GM18520 (cell line): Measurements from ENCODE around the gene FGFR4.

Experiments
- ATAC-seq: cut with Tn5 transposase; IDR thresholded peaks from one replicate; pipeline ENCODE4 v1.9.1; 2021; ENCODE audit not compliant: unreplicated experiment

The FGFR4 gene

DNA sequence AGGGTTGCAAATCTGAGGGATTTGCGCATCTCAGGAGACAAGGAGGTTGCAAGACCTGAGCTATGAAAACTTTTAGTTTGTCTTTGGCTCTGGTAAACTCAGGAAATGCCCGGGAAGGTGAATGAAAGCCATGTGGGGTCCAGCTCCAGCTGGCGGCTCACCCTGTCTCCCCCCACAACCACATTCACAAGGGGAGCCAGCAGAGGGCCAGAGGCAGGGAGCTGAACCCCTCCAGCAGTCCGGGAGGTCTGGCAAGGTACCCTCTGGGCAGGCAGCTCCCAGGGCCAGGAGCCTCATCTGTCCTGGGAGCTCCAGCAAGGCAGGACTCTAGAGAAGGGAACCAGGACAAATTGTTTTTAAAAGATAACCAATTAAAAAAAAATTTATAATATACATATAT is 2.5 kb upstream of the FGFR4 start:
- no peak for ATAC-seq

DNA sequence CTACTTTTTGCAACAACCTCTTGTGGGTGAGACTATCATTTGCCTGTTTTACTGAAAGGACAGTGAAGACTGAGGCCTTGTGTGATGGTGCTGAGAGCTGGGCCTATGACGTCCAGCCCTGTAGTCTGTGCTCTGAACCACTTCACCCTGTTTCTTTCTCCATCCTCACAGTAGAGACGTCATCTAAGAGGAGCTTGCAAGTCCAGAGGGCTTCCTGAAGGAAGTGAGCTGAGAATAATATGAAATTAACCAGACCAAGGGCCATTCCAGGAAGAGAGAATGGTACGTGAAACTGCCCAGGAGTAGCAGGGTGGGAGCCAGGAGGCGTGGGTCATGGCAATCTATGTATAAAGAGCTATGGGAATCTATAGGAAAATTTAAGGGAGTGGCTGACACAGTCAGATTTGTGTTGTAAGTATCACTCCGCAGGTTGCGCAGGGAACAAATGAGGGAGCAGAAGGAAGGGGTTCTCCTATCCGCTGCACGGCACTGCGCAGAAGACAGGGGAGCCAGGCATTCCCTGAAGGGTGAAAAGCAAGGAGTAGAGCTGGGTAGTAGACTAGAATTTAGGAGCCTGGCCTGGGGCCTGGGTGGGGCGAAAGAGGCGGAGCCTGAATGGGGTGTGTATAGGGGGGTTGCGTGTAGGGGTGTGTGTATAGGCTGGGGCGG is 596 bp upstream of the FGFR4 start:
- no peak for ATAC-seq

DNA sequence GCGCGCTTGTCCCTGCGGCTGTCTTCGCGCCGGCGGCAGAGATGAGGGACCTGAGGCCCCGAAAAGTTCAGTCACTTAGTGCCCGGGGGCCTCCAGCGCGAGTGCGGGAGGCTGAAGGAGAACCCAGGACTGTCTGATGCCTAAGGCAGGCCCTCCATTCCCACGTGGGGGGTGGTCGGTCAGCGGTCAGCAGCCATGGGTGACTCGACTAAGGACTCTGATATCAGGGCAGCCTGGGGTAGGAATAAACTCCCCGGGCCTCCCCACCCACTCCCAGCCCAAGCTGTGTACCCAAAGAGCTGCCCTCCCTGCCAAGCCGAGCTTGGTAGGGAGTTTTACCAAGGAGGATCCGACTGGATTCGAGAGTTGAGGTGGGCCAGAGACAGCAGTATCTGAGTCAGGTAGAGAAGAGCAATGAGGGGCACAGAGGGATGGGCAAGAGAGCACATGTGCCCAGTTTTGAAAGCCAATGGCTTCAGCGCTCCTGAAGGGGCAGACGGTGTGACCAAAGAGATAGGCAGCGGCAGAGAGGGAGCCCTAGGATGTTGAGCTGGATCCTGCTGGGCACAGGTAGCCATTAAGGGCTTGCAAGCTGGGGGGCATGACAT is 787 bp downstream of the FGFR4 start:
- ATAC-seq, result no peak

DNA sequence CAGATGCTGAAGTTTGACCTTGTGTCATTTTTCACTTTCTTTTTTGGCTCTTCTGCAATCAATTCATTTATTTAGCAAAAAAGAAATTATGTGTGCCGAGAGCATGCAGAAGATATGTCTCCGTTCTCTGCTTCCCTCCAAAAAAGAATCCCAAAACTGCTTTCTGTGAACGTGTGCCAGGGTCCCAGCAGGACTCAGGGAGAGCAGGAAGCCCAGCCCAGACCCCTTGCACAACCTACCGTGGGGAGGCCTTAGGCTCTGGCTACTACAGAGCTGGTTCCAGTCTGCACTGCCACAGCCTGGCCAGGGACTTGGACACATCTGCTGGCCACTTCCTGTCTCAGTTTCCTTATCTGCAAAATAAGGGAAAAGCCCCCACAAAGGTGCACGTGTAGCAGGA is 2.4 kb downstream of the FGFR4 start:
- ATAC-seq, result no peak

DNA sequence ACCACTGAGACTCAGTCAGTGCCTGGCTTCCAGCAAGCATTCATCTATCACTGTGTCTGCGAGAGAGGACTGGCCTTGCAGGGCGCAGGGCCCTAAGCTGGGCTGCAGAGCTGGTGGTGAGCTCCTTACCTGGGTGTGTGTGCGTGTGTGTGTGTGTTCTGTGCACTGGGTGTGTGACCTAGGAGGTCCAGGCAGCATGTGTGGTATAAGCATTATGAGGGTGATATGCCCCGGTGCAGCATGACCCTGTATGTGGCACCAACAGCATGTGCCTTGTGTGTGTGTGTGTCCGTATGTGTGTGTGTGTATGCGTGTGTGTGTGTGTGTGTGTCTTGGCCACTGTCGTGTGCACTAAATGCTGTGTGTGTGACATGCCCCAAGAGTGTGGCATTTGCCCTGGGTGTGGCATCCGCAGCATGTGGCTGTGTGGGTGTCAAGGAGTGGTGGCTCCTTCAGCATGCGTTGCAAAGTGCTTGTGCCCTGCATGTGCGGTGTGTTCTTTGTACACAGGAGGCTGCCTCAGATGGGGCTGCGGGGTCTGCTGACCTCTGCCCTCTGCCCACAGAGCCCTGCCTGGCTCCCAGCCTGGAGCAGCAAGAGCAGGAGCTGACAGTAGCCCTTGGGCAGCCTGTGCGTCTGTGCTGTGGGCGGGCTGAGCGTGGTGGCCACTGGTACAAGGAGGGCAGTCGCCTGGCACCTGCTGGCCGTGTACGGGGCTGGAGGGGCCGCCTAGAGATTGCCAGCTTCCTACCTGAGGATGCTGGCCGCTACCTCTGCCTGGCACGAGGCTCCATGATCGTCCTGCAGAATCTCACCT is 3.3 kb downstream of the FGFR4 start:
- ATAC-seq, result no peak

DNA sequence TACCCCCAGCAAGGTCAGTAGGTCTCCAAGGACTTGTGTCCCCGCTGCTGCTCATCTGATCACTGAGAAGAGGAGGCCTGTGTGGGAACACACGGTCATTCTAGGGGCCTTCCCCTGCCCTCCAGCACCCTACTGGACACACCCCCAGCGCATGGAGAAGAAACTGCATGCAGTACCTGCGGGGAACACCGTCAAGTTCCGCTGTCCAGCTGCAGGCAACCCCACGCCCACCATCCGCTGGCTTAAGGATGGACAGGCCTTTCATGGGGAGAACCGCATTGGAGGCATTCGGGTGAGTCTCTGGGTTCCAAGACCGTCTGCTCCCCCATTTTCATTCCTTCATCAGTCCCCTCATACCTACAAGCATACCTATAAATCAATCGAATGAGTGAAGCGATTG is 4.1 kb downstream of the FGFR4 start:
- no peak for ATAC-seq

DNA sequence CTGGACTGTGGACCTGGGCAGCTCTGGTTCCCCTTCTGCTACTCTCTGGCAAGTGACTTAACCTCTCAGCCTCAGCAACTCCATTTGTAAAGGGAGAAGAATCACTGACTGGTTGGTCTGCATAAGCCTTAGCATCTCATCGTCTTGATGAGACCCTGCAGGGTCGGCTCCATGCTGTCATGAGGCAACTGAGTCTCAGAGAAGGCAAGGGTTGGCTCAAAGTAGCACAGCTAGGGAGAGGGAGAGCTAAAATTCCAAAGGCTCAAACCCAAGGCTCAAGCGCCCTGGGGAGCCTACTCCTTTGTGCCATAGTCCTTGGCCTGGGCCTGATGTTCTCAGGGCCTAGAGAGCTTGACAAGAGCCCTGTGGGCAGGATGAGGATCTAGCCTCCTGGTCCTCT is 4.5 kb downstream of the FGFR4 start:
- no peak for ATAC-seq

DNA sequence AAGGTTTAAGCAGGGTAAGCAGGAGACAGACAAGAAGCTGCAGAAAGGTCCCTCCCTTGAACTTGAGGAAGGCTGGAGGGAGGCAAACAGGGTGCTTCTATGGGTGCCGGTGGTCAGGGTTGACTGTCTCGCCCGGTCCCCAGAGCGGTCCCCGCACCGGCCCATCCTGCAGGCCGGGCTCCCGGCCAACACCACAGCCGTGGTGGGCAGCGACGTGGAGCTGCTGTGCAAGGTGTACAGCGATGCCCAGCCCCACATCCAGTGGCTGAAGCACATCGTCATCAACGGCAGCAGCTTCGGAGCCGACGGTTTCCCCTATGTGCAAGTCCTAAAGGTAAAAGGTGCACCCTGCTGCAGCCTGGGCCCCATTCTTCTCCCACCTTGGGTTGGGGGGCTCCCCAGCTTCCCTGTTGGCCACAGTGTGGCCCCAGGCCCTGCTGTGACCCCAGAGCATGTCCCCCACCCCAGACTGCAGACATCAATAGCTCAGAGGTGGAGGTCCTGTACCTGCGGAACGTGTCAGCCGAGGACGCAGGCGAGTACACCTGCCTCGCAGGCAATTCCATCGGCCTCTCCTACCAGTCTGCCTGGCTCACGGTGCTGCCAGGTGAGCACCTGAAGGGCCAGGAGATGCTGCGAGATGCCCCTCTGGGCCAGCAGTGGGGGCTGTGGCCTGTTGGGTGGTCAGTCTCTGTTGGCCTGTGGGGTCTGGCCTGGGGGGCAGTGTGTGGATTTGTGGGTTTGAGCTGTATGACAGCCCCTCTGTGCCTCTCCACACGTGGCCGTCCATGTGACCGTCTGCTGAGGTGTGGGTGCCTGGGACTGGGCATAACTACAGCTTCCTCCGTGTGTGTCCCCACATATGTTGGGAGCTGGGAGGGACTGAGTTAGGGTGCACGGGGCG is 5.7 kb downstream of the FGFR4 start:
- ATAC-seq, result no peak

DNA sequence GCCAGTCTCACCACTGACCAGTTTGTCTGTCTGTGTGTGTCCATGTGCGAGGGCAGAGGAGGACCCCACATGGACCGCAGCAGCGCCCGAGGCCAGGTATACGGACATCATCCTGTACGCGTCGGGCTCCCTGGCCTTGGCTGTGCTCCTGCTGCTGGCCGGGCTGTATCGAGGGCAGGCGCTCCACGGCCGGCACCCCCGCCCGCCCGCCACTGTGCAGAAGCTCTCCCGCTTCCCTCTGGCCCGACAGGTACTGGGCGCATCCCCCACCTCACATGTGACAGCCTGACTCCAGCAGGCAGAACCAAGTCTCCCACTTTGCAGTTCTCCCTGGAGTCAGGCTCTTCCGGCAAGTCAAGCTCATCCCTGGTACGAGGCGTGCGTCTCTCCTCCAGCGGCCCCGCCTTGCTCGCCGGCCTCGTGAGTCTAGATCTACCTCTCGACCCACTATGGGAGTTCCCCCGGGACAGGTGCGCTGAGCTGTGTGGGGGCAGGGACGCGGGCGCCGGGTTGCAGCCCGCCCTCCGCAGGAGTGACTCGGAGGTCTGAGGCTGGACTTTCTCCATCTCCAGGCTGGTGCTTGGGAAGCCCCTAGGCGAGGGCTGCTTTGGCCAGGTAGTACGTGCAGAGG is 6.5 kb downstream of the FGFR4 start:
- no peak for ATAC-seq

DNA sequence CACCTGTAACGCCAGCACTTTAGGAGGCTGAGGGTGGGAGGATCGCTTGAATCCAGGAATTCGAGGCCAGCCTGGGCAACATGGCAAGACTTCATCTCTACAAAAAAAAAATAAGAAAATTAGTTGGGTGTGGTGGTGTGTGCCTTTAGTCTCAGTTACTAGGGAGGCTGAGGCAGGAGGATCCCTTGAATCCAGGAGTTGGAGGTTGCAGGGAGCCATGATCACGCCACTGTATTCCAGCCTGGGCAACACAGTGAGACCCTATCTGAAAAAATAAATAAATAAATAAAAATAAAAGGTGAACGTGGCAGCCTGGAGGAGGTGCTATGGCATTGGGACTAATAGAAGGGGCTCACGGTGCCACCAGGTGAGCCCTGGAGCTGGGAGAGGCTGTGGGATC is 7.1 kb downstream of the FGFR4 start:
- no peak for ATAC-seq

DNA sequence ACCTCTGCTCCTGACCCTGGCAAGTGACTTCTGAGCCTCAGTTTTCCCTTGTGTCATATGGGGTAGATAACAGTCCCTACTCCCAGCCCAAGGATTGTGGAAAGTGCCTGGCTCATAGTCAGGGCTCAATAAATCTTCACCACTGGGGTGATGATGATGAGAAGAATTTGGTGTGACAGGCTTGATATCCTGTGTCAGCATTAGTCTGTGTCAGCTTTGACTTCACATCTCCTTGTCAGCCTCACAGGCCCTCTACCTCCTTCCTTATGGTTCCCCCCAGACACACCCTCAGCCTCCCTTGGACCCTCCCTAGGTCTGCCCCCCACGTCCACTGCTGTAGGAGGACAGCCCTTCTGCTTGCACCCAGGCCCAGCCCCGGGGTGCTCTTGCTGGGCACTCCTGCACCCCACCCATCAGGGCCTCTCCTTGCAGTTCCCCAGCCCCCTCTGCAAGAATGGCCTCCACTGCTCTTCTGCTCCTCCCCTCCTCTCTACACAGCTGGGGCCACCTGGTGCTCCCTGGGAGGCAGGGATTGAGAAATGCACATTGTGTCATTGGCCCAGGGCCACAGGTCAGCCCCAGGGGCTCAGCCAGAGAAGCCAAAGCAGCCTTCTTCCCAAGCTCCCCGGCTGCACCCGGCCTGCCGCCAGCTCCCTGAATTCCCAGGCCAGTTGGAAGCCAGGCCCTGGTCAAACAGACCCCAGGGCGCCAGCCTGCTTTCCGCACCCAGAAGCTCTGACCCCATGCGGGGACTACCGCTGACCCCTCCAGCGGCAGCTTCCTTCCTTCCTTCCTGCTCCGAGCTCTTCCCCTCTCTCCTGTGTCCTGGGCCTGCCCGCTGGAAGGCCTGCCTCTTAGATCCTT is 7.7 kb downstream of the FGFR4 start:
- ATAC-seq, result no peak

DNA sequence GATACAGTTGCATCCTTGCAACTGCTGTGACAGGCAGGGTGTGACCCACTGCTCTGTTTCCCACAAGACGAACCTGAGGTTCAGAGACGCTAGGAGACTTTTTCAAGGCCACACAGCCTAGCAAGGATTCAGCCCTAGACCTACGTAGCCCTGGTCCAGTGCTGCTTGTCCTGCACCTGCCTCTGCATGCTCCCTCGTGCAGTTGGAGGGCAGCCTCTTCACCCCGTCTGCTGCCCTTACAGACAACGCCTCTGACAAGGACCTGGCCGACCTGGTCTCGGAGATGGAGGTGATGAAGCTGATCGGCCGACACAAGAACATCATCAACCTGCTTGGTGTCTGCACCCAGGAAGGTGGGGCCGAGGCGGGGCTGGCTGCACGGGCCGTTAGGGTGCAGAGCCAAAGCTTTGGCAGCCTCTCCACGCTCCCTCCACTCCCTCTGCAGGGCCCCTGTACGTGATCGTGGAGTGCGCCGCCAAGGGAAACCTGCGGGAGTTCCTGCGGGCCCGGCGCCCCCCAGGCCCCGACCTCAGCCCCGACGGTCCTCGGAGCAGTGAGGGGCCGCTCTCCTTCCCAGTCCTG is 8.5 kb downstream of the FGFR4 start:
- ATAC-seq, result no peak

DNA sequence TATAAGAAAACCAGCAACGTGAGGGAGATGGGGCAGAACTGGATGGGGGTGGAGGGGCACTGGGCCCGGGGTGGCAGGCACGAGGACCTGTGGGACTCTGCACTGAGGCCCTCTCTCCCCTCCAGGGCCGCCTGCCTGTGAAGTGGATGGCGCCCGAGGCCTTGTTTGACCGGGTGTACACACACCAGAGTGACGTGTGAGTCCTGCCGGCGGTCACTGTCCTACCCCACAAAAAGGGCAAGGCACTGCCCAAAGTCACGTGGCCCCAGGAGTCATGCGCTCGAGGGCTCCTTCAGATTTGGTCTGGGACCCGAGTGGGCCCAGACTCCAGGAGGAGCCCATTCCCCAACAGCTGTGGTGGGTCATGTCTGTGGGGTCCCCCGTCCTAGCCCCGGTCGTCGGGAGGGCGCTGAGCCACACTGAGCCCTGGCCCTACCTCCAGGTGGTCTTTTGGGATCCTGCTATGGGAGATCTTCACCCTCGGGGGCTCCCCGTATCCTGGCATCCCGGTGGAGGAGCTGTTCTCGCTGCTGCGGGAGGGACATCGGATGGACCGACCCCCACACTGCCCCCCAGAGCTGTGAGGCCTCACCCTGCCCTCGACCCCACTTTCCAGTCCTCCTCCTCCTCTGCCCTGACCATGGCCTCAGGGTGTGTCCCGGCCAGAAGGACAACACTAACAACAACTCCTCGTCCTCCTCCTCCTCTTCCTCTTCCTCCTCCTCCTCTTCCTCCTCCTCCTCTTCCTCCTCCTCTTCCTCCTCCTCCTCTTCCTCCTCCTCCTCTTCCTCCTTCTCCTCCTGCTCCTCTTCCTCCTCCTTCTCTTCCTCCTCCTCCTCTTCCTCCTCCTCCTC is 9.7 kb downstream of the FGFR4 start:
- no peak for ATAC-seq

DNA sequence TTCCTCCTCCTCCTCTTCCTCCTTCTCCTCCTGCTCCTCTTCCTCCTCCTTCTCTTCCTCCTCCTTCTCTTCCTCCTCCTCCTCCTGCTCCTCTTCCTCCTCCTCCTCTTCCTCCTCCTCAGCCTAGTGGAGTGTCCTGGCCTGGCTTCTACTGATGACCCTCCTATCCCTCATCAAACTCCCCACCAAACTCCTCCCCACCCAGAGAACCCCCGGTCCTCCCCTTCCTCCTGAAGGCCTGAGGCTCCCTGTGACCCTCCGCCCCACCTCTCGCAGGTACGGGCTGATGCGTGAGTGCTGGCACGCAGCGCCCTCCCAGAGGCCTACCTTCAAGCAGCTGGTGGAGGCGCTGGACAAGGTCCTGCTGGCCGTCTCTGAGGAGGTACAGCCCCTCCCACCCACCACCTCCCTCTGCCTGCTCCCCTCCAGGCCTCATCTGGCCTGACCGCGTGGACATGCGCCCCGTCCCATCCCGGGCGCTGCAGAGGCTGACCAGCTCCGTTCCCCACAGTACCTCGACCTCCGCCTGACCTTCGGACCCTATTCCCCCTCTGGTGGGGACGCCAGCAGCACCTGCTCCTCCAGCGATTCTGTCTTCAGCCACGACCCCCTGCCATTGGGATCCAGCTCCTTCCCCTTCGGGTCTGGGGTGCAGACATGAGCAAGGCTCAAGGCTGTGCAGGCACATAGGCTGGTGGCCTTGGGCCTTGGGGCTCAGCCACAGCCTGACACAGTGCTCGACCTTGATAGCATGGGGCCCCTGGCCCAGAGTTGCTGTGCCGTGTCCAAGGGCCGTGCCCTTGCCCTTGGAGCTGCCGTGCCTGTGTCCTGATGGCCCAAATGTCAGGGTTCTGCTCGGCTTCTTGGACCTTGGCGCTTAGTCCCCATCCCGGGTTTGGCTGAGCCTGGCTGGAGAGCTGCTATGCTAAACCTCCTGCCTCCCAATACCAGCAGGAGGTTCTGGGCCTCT is 10.6 kb downstream of the FGFR4 start:
- ATAC-seq, result no peak

DNA sequence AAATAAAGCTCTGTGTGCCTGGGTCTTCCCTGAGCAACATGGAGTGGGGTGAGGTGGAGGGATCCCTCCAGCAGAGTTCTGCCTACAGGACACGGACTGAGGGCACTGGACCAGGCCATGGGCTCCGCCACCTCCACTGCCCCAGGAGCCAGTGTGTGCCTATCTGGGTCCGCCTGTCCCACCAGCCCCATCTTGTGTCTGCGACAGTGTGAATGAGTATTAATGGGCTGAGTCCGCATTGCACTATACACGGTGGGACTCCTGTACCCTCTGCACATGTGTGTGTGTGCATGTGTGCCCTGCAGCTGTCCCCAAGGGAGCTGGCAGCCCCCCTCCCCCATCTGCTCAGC is 11.4 kb downstream of the FGFR4 start:
- no peak for ATAC-seq

DNA sequence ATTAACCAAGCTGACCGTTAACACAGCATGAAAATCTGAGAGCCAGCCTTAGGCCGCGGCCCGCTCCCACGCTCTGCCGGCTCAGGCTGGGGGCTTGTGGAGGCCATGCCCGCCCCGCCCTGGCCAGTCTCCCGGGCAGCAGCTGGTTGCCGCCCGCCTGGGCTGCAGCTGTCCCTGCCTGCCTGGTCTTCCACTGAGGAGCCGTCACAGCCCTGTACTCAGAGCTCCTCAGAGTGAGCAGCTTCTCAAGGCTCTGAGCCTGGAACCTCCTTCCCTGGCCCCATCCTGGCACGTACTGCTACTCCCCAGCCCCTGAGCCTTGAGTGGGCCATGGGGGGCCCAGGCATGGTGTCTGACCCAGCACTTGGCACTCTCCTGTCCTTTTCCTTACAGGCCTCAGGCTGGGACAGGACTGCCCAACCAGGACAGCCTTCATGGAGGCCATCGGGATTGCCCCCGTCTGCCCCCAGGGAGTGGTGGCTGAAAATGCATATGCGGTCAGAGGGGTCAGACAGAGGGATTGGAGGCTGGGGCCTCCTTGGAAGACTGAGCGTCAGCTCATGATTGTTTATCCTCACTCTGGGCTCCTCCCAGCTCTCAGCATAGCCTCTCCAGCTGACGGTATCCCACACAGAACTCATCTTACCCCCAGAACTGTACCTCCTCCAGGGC is 11.9 kb downstream of the FGFR4 start:
- no peak for ATAC-seq
